Non-pigmented ciliary epithelial cell (primary cell): ENCODE measurements around the gene BRAT1.

Source experiments
- DNase-seq: peaks from one replicate; pipeline ENCODE4 v3.0.0-alpha.2; 2010; ENCODE audit warnings: low read depth

Gene BRAT1

GRCh38 chr7:2559283-2559950 lies 4.1 kb upstream of the BRAT1 start:
- DNase-seq: no peak

- no peak for DNase-seq
Observed at GRCh38 chr7:2558629-2559282, 3.4 kb upstream of the BRAT1 start, which contains the start of gene IQCE. Gene IQCE (plus strand): TSS chr7:2558979. CDS start chr7:2559182, 203 bp downstream.

- DNase-seq: no peak
Observed at GRCh38 chr7:2554661-2555111, 638 bp downstream of the BRAT1 start.

- no peak for DNase-seq
Observed at GRCh38 chr7:2553831-2554581, 1.3 kb downstream of the BRAT1 start.

GRCh38 chr7:2553108-2553507 lies 2.2 kb downstream of the BRAT1 start:
- no peak for DNase-seq

GRCh38 chr7:2551418-2551817 lies 3.9 kb downstream of the BRAT1 start:
- DNase-seq: no peak

GRCh38 chr7:2546776-2547586 lies 8.3 kb downstream of the BRAT1 start:
- no peak for DNase-seq

- no peak for DNase-seq
Observed at GRCh38 chr7:2545746-2546425, 9.4 kb downstream of the BRAT1 start.

GRCh38 chr7:2544541-2545188 lies 10.7 kb downstream of the BRAT1 start:
- DNase-seq: no peak

- DNase-seq: no peak
Observed at GRCh38 chr7:2542916-2543871, 12.1 kb downstream of the BRAT1 start.

- no peak for DNase-seq
Observed at GRCh38 chr7:2542011-2542915, 13.1 kb downstream of the BRAT1 start.

- no peak for DNase-seq
Observed at GRCh38 chr7:2541291-2542010, 13.9 kb downstream of the BRAT1 start.

GRCh38 chr7:2540641-2541051 lies 14.7 kb downstream of the BRAT1 start:
- DNase-seq: no peak

GRCh38 chr7:2540133-2540532 lies 15.2 kb downstream of the BRAT1 start:
- DNase-seq: no peak

- no peak for DNase-seq
Observed at GRCh38 chr7:2539031-2539911, 16.1 kb downstream of the BRAT1 start.

- DNase-seq: no peak
Observed at GRCh38 chr7:2537981-2538851, 17.1 kb downstream of the BRAT1 start.
